GM19438 (cell line): ENCODE measurements around the gene LY6G6F.

Experiments used
- ATAC-seq: cut with Tn5 transposase; IDR thresholded peaks from one replicate; pipeline ENCODE4 v1.9.1; 2021; ENCODE audit warnings: low read depth; ENCODE audit not compliant: unreplicated experiment

Gene LY6G6F

DNA sequence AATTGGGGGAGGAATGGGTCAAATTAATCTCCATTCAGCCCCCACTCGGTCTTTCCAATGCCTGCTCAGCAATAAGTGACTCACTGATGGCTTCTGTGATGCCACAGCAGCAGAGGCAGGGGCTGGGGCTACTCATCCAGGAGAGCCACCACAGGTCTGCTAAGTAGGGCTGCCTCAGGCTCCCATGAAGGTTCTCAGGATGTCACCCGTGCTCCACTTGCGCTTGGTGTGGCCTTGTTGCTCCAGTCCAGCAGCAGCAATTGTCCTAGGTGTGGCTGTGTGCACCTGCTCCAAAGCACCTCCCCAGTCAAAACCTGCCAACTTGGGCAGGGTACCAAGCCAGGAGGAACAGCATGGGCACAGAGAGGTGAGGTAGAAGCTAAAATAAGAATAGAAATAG is 15.5 kb downstream of the LY6G6F start:
- ATAC-seq, result no peak

DNA sequence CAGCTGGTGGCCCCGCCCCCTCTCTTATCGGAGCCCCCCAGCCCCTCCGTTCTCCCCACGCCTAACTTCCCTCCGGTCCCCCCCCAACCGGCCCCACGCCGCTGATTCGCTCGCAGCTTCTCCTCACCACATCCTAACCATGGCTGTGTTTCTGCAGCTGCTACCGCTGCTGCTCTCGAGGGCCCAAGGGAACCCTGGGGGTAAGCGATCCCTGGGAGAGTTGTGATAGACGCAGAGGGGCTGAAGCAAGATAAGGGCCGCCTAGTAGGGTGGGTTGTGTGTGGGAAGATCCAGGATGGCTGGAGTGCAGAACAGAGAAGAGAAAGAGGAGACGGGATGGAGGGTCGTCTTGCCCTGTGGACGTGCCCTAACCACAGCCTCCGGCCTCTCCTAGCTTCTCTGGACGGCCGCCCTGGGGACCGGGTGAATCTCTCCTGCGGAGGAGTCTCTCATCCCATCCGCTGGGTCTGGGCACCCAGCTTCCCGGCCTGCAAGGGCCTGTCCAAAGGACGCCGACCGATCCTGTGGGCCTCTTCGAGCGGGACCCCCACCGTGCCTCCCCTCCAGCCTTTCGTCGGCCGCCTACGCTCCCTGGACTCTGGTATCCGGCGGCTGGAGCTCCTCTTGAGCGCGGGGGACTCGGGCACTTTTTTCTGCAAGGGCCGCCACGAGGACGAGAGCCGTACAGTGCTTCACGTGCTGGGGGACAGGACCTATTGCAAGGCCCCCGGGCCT is 16.7 kb downstream of the LY6G6F start, which contains the start of gene MPIG6B:
Gene MPIG6B (plus strand): TSS at position 129 of the 735 bp plus-strand sequence. CDS start 11 bp downstream, at position 140.
- no peak for ATAC-seq

DNA sequence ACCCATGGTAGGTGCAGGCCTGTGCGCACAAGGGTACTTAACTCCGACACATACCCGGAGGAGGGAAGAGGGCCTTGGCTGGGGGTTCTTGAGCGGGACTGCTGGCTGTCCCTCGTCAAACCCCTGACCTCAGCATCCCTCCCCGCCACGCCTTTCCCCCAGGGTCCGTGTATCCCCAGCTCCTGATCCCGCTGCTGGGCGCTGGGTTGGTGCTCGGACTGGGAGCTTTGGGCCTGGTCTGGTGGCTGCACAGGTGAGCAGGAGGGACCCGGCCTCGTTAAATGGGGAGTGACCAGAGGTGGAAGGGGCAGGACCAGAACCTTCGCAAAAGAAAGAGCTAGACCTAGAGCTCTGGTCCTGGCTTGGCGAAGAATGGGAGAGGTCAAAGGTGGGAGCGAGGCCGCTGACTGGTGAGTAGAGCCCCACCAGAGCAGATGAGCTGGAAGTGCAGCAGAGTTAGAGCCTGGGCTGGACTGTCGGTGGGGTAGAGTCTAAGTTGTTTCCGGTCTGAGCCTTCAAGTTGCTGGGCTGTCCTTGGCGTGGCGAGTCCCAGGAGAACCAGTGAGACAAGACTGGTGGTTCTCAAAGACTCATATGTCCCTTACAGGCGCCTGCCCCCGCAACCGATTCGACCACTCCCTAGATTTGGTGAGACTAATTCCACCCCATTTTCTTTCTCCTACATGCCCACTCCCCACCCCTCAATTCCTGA is 17.5 kb downstream of the LY6G6F start:
- no peak for ATAC-seq

DNA sequence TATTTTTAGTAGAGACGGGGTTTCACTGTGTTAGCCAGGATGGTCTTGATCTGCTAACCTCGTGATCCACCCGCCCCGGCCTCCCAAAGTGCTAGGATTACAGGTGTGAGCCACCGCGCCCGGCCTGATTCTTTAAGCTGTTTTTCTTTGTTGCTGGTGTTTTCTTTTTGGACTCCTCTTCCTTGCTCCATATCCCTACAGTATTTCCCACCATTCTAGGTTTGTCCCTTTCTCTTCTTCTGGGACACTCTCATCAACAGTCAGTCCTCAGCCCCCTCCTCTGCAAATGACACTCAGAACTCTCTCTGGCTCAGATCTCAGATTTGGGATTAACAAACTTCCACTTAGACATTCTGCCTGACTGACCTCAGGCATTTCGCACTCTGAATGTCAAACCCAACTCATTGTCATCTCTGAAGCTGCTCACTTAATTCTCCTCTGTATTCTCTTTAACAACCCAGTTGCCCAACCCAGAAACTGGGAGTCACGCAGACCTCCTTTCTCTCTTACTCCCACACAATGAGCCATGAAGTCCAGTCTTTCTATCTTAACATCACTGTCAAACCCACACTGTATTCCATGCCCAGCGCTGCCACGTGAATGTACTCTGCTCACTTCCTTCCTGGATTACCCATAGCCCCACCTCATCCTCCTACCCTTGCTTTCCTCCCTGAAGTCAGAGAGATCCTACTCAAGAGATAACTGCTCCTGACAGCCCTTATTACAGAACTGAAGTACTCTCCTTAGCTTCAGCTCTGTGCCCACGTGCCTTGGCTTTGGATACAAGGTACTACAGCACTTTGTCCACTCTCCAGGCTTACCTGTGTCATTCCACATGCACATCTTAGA is 19.1 kb downstream of the LY6G6F start:
- ATAC-seq, result no peak

DNA sequence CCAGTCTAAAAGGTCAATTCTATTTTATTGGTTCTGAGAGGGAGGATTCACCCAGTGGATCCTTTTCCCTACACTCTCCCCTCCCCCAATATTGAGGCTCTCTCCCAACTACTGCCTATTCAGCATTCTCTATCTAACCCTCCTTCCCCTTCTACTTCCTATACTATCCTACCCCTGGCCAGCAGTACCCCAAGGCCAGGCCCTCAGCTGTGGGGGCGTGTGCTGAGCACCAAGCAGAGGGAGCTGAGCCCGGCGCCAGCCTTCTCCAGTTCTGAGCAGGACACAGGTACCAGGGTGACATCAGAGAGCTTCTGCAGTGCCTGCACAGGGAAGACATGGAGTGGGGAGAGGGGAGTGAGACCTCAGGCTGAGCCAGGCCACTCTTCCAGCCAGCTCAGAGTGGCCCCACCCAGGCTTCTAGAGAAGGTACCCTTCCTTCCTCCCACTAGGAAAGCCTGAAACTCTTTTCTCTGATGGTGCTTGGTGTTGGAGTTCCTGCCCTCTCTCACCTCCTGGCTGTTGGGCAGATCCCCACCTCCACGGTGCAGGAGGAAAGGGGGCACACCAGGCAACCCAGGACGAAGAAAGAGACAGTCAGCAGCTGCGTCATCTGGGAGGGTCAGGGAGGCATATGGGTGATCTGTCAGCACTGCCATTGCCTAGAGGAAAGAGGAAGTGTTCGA is 20.5 kb downstream of the LY6G6F start:
- ATAC-seq, result no peak

DNA sequence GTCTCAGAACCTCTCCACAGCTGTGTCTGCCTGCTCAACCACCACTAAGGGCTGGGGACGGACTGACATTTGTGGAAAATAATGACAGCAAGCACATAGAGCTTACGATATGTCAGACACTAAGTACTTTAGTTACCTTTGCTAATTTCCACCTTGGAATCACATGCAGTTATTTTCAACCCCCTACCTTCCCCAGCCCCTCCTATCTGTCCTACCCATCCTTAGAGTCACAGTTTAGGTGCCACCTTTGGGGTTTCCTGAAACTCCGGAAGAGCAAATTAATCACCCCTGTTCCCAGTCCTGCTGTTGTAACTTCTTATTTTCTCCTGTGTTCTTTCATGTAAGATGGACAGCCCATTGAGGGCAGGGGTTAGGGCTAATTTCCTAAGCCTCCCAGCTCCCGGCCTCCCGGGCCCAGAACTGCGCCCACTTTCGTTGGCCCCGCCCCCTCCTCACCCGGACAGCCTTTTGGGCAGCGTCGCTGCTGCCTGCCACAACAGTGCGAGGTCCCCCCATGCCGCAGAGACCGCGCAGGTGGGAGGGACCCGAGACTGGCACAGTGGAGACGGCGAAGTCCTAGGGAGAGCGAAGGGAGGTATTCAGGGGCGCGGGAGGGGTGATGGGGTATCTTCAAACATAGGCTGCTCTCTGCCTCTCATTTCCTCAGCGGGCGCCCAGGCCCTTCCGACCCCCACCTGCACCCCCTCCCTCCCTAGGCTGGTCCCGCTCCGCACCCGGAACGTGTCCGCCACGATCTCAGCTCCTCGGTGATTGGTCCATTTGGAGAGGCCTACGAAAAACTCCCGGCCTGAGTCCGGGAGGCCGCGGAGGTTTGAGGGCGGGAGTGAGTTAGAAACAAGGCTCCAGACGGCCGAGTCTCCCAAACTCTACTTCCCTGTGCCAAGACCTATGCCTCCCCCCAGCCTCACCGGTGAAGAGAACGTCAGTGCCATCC is 21.3 kb downstream of the LY6G6F start:
- no peak for ATAC-seq

DNA sequence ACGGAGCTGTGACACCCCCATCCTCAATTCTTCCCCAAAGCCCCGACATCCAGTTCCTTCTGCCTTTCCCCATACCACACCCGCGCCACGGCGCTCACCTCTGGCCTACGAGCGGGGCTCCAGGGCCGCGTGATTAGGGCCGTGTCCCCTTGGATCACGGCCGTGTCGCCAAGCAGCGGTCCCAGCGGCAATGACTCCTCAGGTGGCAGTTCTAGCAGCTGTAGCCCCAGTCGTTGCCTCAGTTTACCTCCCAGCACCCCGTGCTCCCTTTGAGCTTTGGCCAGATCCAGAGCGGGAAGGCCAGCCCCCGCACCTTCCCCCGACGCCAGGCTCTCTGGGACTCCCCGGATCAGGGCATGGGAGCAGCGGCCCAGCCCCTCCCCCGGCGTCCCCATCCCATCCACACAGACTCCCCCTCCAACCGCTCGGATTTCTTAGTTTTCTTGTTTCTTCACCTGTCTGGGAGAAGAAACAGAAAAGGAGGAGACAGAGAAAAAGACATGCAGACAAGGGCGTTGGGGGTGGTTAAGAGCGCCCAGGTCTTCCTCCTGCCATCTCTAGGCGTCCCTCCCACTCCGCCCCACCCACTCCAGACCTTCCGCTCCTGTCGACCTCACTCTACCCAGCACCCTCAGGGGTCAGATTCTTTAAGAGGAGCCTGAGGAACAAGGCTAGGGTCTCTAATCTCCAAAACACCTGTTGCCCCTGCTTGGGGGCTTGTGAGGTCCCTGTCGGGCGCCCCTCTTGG is 22.3 kb downstream of the LY6G6F start, which contains the start of gene DDAH2:
Gene DDAH2 (minus strand): TSS at position 533 of the 748 bp plus-strand sequence. CDS start 138 bp downstream, at position 395.
- no peak for ATAC-seq

DNA sequence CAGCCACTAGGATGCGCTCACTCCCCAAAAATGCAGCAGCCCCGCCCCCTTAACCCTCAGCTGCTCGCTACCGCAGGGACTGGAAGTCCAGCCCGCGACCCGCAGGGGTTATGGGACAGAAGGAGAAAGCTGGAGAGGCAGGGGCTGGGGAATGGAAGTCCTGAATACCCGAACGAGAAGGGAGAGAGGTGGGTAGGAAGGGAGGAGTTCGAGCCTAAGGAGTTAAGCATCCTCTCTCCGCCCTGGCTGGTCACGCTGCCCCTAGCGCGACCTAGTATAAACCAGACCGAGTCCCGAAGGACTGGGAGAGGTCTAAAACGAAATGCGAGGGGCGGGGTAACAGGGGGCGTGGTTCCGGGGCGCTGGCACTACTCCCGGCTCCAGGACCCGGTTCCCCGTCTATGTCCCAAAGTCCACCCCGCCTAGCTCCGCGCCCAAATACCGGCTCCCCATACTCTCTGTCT is 22.9 kb downstream of the LY6G6F start:
- ATAC-seq, result peak; percentile 48

DNA sequence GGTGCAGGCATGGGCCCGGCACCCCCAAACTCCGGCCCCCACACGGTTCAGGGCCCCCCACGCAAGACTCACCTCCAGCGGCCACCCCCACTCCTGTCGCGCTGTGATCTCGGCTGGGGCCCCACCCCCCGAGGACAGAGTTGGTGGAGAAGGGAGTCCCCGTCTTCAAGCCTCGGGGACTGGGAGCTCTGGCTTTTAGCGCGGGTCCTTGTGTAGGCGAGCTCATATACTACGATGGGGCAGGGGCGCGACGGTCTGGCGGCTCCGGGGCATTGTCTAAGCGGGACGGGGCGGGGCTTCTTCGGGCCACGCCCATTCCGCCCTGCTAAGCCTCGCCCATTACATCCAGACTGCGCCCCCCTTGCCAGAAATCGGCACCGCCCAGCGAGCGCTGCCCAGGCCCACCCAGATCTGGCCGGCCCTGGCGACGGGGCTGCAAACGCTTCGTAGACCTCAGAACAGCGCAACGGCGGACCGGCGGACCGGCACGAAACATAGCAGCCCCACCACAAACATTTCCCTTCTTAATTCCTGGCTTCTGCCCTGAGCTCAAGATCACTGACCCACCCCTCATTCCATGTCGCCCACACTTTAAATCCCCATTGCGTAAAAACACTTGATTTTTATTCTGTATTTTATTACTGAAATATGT is 23.4 kb downstream of the LY6G6F start:
- peak; percentile 33 for ATAC-seq

DNA sequence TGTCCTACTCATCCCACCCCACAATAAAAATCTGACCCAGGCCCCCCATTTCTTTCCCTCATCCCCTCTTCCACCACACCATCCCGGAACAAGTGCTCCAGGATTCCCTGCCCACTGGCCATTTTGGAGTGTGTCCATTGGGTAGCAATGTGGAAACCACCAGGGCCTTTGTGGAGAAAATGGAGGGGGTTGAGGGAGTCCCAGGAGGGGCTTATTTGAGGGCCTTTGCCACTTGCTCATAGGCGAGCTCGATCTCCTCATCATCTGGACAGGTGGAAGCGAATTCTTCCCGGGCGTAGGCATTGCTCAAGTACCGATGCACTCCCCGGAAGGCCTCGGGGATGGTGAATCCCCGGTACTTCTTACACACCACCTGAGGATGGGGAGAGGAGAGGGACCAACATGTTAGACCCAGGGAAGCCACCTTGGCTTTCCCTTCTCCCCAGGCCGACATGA is 24.0 kb downstream of the LY6G6F start:
- ATAC-seq, result no peak

DNA sequence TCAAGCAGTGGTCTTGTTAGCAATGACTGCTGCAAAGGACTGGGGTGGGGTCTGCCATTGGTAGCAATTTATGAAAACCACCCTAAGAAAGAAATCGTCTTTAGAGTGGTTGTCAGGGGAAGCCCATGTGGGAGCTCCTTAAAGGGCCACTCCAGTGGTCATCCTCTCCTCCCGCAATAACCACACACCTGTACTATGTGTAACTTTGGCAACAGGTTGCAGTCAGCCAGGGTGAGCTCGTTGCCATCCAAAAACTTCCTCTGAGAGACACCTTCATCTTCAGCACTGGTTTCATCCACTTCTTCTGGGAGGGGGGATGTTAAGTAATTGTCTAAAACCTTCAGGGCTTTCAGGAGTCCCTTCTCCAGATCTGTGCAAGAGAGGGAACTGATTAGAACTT is 25.4 kb downstream of the LY6G6F start:
- ATAC-seq, result no peak

DNA sequence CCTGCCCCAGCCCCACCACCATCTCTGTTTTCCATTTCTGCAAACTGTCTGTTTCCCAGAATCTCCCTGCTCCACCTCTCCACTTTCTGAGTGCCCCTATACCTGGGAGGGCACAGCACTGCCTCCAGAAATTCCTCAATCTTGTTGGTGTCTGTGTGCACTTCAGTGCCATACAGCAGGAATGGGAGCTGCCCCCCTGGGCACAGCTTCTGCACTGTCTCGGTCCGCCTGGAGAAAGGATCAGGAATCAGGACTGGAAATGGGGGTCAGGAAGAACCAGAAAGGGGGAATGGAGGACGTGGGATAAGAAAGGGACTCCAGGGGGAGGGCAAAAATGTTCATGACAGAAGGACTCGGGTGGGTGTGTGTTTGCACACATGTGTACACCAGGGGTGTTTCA is 27.1 kb downstream of the LY6G6F start:
- no peak for ATAC-seq

DNA sequence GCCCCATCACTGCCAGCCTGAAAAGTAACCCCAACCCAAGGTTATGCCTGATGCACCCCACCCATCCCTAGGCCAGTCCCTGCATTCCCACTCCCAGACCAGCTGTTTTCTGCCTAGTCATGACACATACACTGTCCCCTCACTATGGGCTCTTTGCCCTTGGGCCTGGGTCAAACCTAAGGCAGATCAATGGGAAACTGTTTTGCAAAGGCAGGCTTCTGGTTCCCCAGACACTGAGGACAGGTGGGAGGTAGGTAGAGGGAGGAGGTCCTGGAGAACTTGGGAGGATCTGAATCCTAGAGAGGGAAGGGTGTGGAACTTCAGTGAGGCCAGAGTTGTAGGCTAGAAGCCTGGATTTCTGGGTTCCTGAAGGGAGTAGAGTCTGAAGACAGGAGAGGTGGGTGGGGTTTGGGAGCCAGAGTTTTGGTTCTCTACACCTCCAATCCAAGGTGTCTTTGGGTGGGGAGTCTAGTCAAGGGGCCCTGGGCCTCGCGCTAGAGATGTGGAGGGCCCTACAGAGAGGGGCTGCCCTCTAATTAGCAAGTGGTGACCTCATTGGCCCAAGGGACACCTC is 27.7 kb downstream of the LY6G6F start:
- no peak for ATAC-seq

DNA sequence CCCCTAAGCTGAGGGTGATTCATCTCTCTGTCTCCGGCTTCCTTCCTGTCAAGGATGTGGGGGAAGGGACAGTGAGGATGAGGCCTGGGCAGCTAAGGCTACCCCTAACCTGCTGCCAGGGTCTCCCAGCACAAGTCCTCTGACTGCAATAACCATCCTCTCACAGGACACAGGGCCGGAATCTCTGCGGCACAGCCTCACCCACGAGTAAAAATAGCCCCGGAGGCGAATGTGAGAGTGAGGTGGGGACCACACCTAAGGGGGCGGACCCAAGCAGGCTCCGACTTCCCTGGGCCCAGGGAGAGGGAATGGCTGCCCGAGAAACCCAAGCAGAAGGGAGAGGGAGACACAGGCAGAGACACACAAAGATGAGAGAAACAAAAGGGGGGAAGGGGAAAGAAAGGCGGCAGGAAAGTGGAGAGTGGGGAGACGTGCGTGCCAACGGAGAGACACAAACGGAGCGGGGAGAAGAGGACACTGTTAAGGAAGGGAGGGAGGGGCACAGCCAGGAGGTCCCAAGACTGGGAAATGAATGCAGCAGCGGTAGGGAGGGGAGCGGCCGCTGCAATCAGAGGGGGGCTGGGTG is 28.2 kb downstream of the LY6G6F start:
- ATAC-seq, result no peak

DNA sequence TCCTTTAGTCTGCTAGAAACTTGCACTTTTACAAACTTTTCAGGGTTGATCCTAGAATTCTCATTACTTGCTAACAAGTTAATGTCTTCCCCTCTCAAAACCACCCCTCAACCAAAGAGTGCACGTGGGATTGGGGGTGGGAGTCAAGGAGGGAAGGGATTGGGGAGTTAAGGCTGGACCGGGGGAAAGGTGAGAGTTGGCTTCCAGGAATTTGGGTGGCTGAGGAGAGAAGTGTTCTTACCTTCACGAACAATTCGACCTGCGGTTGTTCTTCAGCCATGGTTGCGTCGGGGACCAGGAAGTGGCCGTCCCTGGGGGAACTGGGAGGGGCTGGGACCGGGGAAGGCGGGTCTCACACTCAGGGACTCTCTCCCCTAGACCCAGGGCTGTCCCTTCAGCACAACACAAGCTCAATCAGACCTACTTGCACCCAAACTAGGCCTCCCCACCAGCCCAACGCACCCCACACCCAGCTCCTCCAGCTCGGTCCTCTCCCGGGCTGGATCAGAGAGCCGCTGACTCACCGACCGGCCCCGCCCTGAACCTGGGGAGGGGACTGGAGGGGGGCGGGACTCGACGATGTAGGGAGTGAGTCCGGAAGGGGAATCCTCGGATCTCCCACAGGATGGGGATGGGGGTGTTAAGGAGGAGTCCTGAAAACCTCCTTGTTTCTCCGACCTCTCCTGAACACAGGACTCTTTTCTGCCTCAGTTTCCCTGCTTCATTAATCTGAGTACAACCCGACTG is 29.5 kb downstream of the LY6G6F start, which contains the start of gene CLIC1:
Gene CLIC1 (minus strand): TSS at position 510 of the 747 bp plus-strand sequence. CDS start 230 bp downstream, at position 280.
- ATAC-seq, result no peak

DNA sequence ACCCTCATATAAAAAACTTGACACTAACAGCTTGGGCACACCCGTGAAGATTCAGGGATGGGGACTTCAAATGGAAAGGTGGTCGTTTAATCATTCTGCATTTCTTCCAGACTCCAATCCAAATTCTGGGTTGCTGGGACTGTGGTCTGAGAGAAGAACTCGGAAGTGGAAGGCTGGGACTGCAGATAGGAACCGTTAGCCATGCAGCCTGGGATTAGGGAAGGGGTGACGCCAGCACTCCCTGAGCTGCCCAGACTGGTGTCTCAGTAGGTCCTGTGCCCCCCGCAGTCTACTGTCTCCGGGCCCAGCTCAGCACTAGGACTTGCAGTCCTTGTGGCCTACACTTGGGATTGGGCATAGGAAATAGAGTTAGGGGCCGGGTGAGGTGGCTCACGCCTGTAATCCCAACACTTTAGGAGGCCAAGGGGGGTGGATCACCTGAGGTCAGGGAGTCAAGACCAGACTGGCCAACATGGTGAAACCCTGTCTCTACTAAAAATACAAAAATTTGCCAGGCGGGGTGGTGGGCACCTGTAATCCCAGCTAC is 30.2 kb downstream of the LY6G6F start:
- ATAC-seq, result no peak
